ENCODE results near the gene DPAGT1.

Gene DPAGT1

DNA sequence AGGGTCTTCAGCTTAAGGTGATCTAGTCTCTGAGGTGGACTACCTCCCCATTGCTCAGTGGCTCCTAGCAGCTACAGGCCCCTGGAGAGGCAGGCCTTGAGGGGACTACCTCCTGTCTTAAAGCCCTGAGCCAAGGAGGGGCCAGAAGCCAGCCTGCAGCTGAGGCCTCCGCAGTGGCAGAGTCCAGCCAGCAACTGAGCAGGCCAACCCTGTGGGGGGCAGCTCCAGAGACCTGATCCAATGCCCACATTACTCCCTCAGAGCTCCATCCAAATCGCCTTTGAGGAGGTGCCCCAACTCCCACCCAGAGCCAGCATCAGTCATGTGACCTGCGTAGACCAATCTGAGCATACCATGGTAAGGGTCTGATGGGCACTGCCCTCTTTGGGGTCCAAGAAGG lies 8.2 kb upstream of the DPAGT1 start:
- TF ChIP-seq GATA2 (IDR thresholded peaks at IDR 0.05; ENCODE audit: low read depth, low read length) = no peak
- TF ChIP-seq GATA3 (IDR thresholded peaks at IDR 0.05; ENCODE audit: low read depth, low read length) = no peak

DNA sequence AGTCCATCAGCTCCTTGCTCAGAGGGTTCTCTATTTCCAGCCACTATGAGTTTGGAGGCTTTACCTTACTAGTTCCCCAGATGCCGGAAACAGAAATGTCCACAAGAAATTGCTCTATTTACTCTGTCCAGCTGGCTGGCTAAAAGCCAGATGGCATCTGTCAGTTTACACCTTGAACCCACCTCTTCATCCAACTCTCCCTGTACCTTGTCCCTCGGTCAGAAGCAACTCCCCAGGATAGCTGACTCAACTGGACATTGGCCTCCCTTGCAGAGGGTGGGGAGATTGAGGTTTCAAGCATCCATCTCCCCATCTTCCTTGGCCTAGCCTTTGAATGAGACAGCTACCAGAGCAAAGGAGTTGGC lies 7.2 kb upstream of the DPAGT1 start:
- no peak for TF ChIP-seq GATA2 (IDR thresholded peaks at IDR 0.05; ENCODE audit: low read depth, low read length)
- no peak for TF ChIP-seq GATA3 (IDR thresholded peaks at IDR 0.05; ENCODE audit: low read depth, low read length)

DNA sequence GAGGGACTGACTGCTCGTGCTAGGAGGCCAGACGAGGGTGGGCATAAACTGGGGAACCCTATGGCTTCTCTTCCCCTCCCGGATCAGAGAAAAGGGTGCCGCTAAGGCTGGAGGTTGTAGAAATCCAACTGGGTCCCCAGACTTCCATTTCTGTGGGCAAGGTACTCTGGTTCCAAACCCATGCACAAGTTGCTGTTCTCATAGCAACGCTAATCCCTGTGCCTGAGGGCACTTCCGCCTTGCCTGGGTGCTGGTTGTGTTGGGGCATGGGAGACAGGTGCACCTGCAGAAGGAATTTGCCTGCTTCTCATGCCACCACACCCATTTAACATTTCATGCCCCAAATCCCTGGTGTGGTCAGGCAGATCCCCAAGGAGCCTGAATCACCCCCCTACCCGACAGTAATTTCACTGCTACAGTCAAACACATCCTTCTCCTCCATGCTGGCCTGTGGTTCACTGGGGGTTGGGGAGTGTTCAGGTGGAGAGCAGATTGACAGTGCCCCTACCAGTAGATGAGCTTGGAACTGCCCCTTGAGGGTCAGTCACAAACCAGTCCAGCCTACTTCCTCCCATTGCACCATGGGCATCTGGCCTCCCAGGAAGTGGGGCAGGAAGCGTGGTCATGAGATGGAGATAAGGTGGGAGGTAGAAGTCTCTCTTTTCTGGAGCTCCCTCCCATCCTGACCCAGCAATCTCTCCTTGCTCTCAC lies 6.6 kb upstream of the DPAGT1 start:
- TF ChIP-seq GATA2 (IDR thresholded peaks at IDR 0.05; ENCODE audit: low read depth, low read length) = no peak
- no peak for TF ChIP-seq GATA3 (IDR thresholded peaks at IDR 0.05; ENCODE audit: low read depth, low read length)

DNA sequence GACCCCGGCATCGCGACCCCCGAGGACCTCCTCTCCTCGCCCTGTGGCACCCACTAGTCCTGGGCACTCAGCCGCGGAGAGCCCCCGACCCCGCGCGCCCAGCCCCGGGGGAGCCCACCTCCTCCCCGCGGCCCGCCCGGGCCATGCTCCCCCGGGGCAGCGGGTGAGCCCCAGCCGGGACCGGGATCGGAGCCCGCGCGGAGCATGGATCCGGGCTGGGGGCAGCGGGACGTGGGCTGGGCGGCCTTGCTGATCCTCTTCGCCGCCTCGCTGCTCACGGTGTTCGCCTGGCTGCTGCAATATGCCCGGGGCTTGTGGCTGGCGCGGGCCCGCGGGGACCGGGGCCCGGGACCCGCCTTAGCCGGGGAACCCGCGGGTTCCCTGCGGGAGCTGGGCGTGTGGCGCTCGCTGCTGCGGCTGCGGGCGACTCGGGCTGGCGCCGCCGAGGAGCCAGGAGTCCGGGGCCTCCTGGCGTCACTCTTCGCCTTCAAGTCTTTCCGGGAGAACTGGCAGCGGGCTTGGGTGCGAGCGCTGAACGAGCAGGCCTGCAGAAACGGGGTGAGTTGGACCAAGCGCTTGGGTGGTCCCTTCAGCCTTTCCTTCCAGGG lies 6.0 kb upstream of the DPAGT1 start:
- TF ChIP-seq GATA3 (IDR thresholded peaks at IDR 0.05; ENCODE audit: low read depth, low read length) = no peak
- no peak for TF ChIP-seq GATA2 (IDR thresholded peaks at IDR 0.05; ENCODE audit: low read depth, low read length)

DNA sequence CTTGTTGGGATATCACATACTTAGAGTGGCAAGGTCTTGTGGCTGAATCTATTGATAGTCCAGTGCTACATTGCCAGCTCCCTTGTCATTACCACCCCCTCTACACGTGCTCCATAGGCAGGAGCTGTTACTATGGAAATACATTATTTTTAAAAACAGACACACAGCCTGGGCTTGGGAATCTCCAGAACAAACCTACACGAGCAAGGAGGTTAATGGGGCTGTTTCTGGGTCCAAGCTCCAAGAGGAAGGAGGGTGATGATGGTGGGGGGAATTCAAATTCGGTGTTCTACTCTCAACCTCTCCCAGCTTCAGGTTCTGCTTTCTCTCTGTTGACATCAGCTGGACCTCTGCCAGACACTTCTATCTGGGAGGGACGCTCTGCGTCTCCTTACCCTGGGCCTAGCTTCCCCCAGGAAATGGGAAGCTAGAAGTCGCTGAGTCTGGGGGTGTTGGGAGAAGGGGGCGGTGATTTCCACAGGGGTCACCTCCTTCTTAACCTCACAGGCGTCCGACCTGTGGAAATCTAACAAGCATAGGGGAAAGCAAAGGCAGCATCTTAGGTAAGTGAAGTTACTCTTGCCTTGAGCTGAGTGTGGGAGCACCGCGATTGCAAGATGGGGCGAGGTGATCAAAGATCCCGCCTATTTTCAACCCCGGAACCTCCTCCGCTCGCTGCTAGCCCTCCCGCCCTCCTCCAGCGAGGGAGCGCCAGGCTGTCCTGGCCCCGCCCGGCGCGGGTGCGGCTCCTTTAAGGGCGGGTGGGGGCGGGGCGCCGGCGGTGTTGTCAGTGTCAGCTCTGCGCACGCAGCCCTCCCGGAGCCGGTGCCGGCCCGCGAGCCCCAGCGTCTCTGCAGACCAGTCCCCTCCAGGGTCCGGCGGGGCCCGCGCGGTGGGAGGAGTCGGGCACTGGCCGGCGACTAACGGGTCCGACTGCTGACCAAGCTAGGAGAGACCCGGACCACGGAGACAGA lies 5.2 kb upstream of the DPAGT1 start, which contains the start of gene C2CD2L:
Gene C2CD2L (plus strand): TSS at position 781 of the 974 bp plus-strand sequence. CDS start 398 bp downstream, outside the sequence.
- TF ChIP-seq GATA2 (IDR thresholded peaks at IDR 0.05; ENCODE audit: low read depth, low read length) (no peak), GATA3 (IDR thresholded peaks at IDR 0.05; ENCODE audit: low read depth, low read length) (no peak)

DNA sequence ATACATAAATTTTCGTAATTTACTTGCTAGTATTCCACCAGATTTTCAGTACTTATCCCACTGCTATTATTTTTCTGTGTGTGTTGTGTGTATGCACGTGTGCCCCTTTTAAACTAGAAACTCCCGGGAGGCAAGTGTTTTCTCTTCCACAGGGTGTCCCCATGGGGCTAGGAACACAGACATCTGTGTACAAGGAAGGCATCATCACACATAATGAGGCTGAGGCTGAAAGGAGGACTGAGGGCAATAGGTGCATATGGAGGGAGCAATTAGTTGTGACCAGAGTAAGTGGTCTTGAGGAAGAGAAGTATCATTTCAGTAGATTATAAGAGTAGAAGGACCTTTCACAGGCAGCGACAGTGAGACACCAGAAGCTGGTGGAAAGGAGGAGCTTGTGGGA lies 2.1 kb upstream of the DPAGT1 start:
- no peak for TF ChIP-seq GATA2 (IDR thresholded peaks at IDR 0.05; ENCODE audit: low read depth, low read length)
- no peak for TF ChIP-seq GATA3 (IDR thresholded peaks at IDR 0.05; ENCODE audit: low read depth, low read length)

DNA sequence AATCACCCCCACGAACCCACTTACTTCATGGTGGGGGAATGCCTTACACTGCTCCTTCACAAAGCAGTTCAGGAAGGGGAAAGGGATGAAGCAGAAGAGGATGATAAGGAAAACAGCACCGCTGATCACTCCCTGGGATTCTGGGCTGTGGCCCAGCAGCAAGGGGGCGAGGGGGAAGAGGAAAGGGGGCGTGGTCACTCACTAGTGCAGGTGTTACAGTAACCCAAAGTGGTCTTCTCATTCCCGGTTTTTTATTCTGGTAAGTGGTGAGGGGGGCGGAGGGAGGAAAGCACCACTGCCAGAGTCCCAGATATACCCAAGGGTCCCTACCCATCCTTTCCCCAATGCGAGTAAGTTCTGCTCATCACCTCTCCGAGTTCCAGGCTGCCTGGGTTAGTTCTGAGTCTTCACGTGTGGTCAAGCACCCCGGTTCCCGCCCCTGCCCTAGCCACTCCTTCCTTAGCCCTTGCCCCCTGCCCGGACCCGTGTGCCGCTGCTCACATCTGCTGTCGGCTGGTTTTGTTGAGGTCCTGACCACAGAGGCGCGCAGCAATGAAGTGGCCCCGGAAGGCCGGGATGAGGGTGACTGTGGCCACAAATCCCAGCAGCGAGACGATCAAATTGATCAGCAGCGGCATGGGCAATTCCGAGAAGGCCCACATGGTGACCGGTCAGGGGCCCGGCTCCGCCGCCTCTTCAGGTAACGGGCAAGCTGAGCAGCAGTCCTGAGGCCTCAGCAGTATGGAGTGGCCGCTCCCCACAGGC lies 477 bp downstream of the DPAGT1 start:
- TF ChIP-seq GATA2 (IDR thresholded peaks at IDR 0.05; ENCODE audit: low read depth, low read length) (no peak), GATA3 (IDR thresholded peaks at IDR 0.05; ENCODE audit: low read depth, low read length) (no peak)

DNA sequence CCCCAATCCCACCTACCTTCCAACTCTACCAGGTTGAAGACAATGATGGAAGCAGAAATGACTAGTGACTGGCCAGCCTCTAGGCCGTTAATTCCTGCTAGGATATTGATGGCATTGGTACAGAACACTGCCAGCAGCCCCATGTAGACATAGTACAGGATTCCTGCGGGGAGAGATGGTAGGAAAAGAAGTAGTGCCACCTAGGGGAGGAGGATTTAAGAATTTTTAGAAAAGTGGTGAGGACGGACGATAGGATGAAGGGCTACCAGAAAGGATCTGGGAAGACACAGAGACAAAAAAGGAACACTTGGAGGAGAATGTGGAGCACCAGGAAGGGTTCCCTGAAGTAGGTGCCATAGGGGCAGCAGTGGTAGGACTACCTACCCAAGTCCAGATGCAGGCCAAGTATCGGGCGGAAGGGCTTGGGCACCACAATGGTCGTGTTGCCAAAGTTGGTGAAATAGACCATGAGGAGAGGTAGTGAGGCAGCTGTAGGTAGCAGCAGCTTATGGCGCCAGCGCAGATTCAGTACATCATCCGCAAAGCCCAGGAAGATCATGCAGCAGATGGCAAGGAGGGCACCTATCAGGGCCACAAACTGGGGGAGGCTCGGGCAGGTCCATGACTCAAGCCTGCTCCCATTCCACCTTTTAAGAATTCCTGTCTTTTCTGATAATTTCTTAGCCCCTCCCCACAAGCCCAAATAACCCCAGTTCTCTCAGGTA lies 1.2 kb downstream of the DPAGT1 start:
- TF ChIP-seq GATA2 (IDR thresholded peaks at IDR 0.05; ENCODE audit: low read depth, low read length) = no peak
- TF ChIP-seq GATA3 (IDR thresholded peaks at IDR 0.05; ENCODE audit: low read depth, low read length) = no peak

DNA sequence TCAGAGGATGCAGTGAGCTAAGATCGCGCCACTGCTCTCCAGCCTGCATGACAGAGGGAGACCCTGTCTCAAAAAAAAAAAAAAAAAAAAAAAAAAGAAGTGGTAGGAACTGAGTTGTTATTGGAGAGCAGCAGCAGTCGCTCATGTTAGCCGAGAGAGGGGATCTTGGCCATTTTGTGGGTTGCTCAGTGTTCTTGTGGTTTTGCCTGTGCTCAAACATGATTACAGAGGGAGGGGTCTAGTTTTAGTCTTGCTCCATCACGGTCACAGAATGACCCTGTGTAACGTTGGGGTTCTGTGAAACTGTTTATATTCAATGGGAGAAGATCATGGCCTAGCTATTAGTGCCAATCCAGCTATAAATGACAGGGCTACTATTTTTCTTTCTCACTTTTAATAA lies 1.9 kb downstream of the DPAGT1 start:
- TF ChIP-seq GATA2 (IDR thresholded peaks at IDR 0.05; ENCODE audit: low read depth, low read length) (no peak), GATA3 (IDR thresholded peaks at IDR 0.05; ENCODE audit: low read depth, low read length) (no peak)

DNA sequence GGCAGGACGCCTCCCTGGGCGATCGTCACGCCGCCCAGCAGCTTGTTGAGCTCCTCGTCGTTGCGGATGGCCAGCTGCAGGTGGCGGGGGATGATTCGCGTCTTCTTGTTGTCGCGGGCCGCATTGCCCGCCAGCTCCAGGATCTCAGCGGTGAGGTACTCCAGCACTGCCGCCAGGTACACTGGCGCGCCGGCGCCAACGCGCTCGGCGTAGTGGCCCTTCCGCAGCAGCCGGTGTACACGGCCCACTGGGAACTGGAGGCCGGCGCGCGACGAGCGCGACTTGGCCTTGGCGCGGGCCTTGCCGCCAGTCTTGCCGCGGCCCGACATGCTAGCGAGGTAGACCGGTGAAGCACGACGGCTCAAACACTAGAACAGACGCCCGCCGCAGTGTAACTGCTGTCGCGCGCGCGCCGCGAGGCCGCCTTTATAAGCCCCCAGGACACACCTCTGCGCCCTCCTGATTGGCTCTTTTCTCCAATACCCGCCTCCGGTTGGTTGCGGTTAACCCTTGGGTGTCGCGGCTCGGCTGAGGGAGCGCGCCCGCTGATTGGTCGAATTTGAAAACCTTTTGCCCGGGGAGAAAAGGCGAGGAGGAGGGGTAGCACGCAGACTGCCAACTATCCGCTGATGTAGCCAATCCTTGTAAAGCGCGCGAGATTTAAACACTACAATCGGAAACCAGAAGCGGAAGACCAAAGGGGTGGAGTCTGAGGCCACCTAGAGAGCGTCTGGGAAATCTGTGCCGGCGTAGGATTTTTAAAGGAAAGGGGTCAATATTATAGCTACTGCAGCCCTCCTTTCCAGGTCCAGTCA lies 6.4 kb downstream of the DPAGT1 start:
- TF ChIP-seq GATA3 (IDR thresholded peaks at IDR 0.05; ENCODE audit: low read depth, low read length) (no peak), GATA2 (IDR thresholded peaks at IDR 0.05; ENCODE audit: low read depth, low read length) (no peak)

DNA sequence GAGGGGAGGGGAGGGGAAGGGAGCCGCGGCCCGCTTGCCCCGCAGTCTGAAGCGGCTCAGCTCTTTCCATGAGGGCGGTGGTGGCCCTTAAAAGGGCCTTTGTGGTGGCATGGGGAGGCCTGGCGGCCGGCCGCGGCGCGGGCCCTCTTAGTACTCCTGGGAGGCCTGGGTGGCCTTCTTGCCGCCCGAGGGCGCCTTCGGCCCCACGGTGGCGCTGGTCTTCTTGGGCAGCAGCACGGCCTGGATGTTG lies 6.9 kb downstream of the DPAGT1 start:
- no peak for TF ChIP-seq GATA2 (IDR thresholded peaks at IDR 0.05; ENCODE audit: low read depth, low read length)
- no peak for TF ChIP-seq GATA3 (IDR thresholded peaks at IDR 0.05; ENCODE audit: low read depth, low read length)

DNA sequence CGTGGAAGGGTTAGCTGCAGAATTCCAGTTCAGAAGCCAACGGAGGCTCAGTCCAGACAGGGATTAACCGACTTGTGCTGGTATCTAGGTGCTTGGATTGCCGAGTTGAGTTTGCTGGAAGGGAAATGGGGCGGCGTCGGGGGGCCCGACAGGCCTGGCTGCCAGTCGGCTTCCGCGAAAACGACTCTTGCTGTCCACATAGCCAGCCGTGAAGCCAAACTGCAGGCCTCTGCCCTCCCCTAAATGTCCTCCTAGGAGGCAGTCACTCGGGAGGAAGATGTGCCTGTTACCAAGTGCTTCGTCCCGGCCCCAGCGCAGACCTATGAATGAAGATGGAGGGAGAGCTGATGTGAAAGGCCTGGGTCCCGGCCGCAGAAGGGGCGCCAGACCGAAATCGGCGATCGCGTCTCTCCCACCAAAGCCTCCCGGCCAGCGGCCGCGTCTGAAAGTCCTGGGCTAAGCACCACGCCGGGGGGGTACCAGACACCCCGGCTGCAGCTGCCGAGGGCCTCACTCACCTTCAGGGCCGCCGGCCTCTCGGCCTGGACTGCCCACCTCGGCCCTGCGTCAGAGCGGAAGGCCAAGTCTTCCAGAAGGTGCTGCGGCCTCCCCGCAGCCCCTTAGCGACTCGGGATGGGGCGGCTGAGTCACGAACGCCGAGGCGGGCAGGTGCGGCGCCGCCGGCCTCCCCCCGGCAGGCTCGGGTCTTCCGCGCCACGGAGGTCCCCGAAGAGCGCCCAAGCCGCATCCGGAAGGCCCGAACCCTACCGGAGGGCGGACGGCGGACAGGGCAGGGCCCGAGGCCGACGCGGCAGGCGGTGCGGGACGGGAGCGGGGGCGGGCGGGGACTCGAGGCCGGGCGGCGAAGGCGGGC lies 7.5 kb downstream of the DPAGT1 start:
- TF ChIP-seq GATA2 (IDR thresholded peaks at IDR 0.05; ENCODE audit: low read depth, low read length) (no peak), GATA3 (IDR thresholded peaks at IDR 0.05; ENCODE audit: low read depth, low read length) (no peak)
